SK-N-SH treated with all-trans-retinoic acid at 6 μM for 48 hours (cell line): ENCODE measurements around the gene MRPL34.

ENCODE experiments used
- ARNTL ChIP-seq: fragments of 450-650 bp; formaldehyde crosslinking; IDR thresholded peaks from 2 replicates; pipeline ENCODE4 v1.5.0; 2020; ENCODE audit warnings: low read depth, mild to moderate bottlenecking, moderate library complexity, borderline replicate concordance
- BACH2 ChIP-seq: fragments of 250-450 bp; sonication (Bioruptor Pico); IDR thresholded peaks from 2 replicates; pipeline ENCODE4 v1.9.0; 2021; ENCODE audit warnings: mild to moderate bottlenecking, borderline replicate concordance
- ISL1 ChIP-seq: fragments of 250-450 bp; sonication (Bioruptor Pico); IDR thresholded peaks from 2 replicates; pipeline ENCODE4 v2.1.2; 2022; ENCODE audit warnings: mild to moderate bottlenecking, moderate library complexity
- OSR1 ChIP-seq: fragments of 250-450 bp; sonication (Bioruptor Pico); IDR thresholded peaks from 2 replicates; pipeline ENCODE4 v1.8.0; 2022; ENCODE audit warnings: moderate library complexity, mild to moderate bottlenecking, inconsistent platforms
- SNAI2 ChIP-seq: fragments of 250-450 bp; sonication (Bioruptor Pico); IDR thresholded peaks from 2 replicates; pipeline ENCODE4 v1.5.0; 2020; ENCODE audit warnings: mild to moderate bottlenecking, moderate library complexity
- ZFP30 ChIP-seq: fragments of 450-650 bp; formaldehyde crosslinking; IDR thresholded peaks from 2 replicates; pipeline ENCODE4 v1.5.0; 2022; ENCODE audit warnings: mild to moderate bottlenecking, moderate library complexity
- TF ChIP-seq, protein P1 (sequence below): fragments of 250-450 bp; sonication (Bioruptor Pico); IDR thresholded peaks from 2 replicates; pipeline ENCODE4 v1.8.0; 2020; ENCODE audit warnings: mild to moderate bottlenecking, moderate library complexity, borderline replicate concordance
- TF ChIP-seq, protein P2 (sequence below): fragments of 250-450 bp; sonication (Bioruptor Pico); IDR thresholded peaks from 2 replicates; pipeline ENCODE4 v1.5.0; 2020; ENCODE audit warnings: mild to moderate bottlenecking, moderate library complexity

DNA sequence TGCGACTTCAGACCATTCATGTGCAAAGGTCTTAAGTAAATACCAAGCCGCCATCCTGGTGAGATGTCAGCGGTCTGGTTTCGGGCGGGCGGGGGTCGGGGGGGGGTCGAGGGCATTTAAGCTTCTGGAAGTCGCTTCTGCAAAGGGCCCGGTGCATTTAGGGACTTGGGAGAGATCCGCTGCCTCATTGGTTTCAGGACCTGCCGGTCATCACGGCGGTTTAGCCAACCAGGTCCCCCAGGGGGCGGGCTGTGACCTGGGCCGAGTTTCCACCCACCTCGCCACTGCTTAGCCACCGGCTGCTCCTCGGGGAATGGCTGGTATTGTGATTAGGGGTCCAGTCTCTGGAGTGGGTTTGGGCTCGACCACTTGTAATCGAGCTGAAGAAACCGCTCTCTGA, 16.2 kb upstream of the MRPL34 start:
- TF ChIP-seq ARNTL (CRISPR knock-in tag), result no peak
- TF ChIP-seq OSR1, result no peak
- no peak for TF ChIP-seq ZFP30 (CRISPR knock-in tag)
- TF ChIP-seq, protein P1, sequence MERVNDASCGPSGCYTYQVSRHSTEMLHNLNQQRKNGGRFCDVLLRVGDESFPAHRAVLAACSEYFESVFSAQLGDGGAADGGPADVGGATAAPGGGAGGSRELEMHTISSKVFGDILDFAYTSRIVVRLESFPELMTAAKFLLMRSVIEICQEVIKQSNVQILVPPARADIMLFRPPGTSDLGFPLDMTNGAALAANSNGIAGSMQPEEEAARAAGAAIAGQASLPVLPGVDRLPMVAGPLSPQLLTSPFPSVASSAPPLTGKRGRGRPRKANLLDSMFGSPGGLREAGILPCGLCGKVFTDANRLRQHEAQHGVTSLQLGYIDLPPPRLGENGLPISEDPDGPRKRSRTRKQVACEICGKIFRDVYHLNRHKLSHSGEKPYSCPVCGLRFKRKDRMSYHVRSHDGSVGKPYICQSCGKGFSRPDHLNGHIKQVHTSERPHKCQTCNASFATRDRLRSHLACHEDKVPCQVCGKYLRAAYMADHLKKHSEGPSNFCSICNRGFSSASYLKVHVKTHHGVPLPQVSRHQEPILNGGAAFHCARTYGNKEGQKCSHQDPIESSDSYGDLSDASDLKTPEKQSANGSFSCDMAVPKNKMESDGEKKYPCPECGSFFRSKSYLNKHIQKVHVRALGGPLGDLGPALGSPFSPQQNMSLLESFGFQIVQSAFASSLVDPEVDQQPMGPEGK (CRISPR knock-in tag), result no peak
- no peak for TF ChIP-seq ISL1 (CRISPR knock-in tag)
- TF ChIP-seq, protein P2, sequence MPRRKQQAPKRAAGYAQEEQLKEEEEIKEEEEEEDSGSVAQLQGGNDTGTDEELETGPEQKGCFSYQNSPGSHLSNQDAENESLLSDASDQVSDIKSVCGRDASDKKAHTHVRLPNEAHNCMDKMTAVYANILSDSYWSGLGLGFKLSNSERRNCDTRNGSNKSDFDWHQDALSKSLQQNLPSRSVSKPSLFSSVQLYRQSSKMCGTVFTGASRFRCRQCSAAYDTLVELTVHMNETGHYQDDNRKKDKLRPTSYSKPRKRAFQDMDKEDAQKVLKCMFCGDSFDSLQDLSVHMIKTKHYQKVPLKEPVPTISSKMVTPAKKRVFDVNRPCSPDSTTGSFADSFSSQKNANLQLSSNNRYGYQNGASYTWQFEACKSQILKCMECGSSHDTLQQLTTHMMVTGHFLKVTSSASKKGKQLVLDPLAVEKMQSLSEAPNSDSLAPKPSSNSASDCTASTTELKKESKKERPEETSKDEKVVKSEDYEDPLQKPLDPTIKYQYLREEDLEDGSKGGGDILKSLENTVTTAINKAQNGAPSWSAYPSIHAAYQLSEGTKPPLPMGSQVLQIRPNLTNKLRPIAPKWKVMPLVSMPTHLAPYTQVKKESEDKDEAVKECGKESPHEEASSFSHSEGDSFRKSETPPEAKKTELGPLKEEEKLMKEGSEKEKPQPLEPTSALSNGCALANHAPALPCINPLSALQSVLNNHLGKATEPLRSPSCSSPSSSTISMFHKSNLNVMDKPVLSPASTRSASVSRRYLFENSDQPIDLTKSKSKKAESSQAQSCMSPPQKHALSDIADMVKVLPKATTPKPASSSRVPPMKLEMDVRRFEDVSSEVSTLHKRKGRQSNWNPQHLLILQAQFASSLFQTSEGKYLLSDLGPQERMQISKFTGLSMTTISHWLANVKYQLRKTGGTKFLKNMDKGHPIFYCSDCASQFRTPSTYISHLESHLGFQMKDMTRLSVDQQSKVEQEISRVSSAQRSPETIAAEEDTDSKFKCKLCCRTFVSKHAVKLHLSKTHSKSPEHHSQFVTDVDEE, result no peak
- TF ChIP-seq SNAI2 (CRISPR knock-in tag), result no peak
- TF ChIP-seq BACH2, result no peak
